CD4-positive, alpha-beta T cell (primary cell): ENCODE data around the gene RD3L. TPM values are rescaled to one million over a fixed set of nuclear protein-coding genes. Genes with fewer than 3 reads are reported as not detected.
"Not testable (repeated sequence)": the region's sequence is repeated elsewhere in the genome, so short reads cannot be mapped to it uniquely, and the experiment has no call there.

ENCODE experiments used
- ATAC-seq: fragments of 200-7000 bp; cut with Tn5 transposase; one replicate; pipeline ENCODE4 v1.10.0; 2022; ENCODE audit warnings: mild to moderate bottlenecking; ENCODE audit not compliant: poor library complexity
- CTCF ChIA-PET: fragments of 350-600 bp; sonication (Branson Sonifier 250); formaldehyde crosslinking; loops from one replicate; lab custom pipeline; 2021; ENCODE audit warnings: antibody characterized with exemption, inconsistent platforms; lab: Charles Lee
- POLR2A ChIA-PET: fragments of 350-600 bp; sonication (Branson Sonifier 250); formaldehyde crosslinking; loops from one replicate; lab custom pipeline; 2021; ENCODE audit warnings: antibody characterized with exemption, inconsistent platforms; lab: Charles Lee
- DNase-seq, 14 experiments: peaks; one replicate each; pipeline ENCODE4 v3.0.0-alpha.2; 2013 to 2020; ENCODE audit warnings: mixed read lengths in 2 of 14
- H3K27ac ChIP-seq, 2 donors: one replicate each; pipeline versions ENCODE4 v1.5.1 to v1.7.0; 2013; ENCODE audit warnings: low read length in 2 of 2, low read depth in 1 of 2, mild to moderate bottlenecking in 1 of 2
- H3K27me3 ChIP-seq, 2 experiments: 1 replicate in 1 of 2; 2 replicates in 1 of 2; pipeline versions ENCODE4 v1.6.1 to v1.7.0; 2013; ENCODE audit warnings: low read length in 2 of 2, control low read depth in 1 of 2, mild to moderate bottlenecking in 1 of 2, moderate library complexity in 1 of 2; ENCODE audit not compliant: insufficient read depth in 2 of 2, control insufficient read depth in 1 of 2
- H3K36me3 ChIP-seq: one replicate; pipeline ENCODE4 v1.6.1; 2013; ENCODE audit warnings: low read length, control low read depth; ENCODE audit not compliant: insufficient read depth
- H3K4me1 ChIP-seq: one replicate; pipeline ENCODE4 v1.6.1; 2013; ENCODE audit warnings: low read length, control low read depth; ENCODE audit not compliant: insufficient read depth
- H3K4me3 ChIP-seq: one replicate; pipeline ENCODE4 v1.5.1; 2013; ENCODE audit warnings: mild to moderate bottlenecking, low read length, moderate library complexity
- H3K9me3 ChIP-seq, 2 experiments: 1 replicate in 1 of 2; 2 replicates in 1 of 2; pipeline versions ENCODE4 v1.6.1 to v1.7.0; 2013; ENCODE audit warnings: low read length in 2 of 2, mild to moderate bottlenecking in 2 of 2, control low read depth in 1 of 2, moderate library complexity in 1 of 2; ENCODE audit not compliant: control insufficient read depth in 1 of 2, insufficient read depth in 1 of 2
- H3K27ac Mint-ChIP-seq: one replicate; pipeline ENCODE4 v1.8.0; 2020; ENCODE audit warnings: mixed read lengths
- H3K27me3 Mint-ChIP-seq: one replicate; pipeline ENCODE4 v1.8.0; 2021; ENCODE audit warnings: mixed read lengths
- H3K36me3 Mint-ChIP-seq: one replicate; pipeline ENCODE4 v1.8.0; 2021; ENCODE audit warnings: low read depth, mixed read lengths
- H3K4me1 Mint-ChIP-seq: one replicate; pipeline ENCODE4 v1.8.0; 2021; ENCODE audit warnings: low read depth, mixed read lengths
- H3K4me3 Mint-ChIP-seq: one replicate; pipeline ENCODE4 v1.8.0; 2020; ENCODE audit warnings: mild to moderate bottlenecking, mixed read lengths
- H3K9me3 Mint-ChIP-seq: one replicate; pipeline ENCODE4 v1.8.0; 2020; ENCODE audit warnings: mixed read lengths
- intact Hi-C, 2 experiments: fragments of 100-400 bp; cut with DNase I in 1 of 2; cut with micrococcal nuclease in 1 of 2; formaldehyde crosslinking; loops; one replicate each; pipeline versions ENCODE4 v1.15.1 to v1.9.0; 2023 to 2025; cut with DNase I, micrococcal nuclease
- total RNA-seq, 174 experiments: library from RNA in 2 of 174; stranded (reverse) in 2 of 174; gene quantifications; one replicate each; pipeline ENCODE4 v1.2.3 and lab custom pipeline; 2021 to 2026
- TF ChIP-seq, protein P1 (sequence below): fragments of 200-600 bp; IDR thresholded peaks from one replicate; pipeline ENCODE4 v1.8.0; 2022; ENCODE audit warnings: antibody characterized with exemption, mild to moderate bottlenecking

RD3L gene
- total RNA-seq, 2 experiments from 2014 or later, result not detected

DNA sequence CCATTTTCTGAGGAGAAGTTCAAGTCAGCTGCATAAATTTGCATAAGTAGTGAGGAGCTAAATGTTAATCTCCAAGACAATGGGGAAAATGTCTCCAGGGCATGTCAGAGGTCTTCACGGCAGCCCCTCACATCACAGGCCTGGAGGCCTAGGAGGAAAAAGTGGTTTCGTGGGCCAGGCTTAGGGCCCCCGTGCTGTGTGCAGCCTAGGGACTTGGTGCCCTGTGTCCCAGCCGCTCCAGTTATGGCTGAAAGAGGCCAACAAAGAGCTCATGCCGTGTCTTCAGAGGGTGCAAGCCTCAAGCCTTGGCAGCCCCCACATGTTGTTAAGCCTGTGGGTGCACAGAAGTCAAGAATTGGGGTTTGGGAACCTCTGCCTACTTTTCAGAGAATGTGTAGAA is 41.9 kb upstream of the RD3L start:
- no peak overlapping the region for H3K4me3 ChIP-seq
- ChIA-PET CTCF (no interaction called here), POLR2A (no interaction called here)
- no peaks in the 10 kb centered on the region for H3K4me1 Mint-ChIP-seq
- H3K27ac ChIP-seq, result no peak overlapping the region
- no peak overlapping the region for H3K4me3 Mint-ChIP-seq
- intact Hi-C loops, result no loop called here
- TF ChIP-seq, protein P1, sequence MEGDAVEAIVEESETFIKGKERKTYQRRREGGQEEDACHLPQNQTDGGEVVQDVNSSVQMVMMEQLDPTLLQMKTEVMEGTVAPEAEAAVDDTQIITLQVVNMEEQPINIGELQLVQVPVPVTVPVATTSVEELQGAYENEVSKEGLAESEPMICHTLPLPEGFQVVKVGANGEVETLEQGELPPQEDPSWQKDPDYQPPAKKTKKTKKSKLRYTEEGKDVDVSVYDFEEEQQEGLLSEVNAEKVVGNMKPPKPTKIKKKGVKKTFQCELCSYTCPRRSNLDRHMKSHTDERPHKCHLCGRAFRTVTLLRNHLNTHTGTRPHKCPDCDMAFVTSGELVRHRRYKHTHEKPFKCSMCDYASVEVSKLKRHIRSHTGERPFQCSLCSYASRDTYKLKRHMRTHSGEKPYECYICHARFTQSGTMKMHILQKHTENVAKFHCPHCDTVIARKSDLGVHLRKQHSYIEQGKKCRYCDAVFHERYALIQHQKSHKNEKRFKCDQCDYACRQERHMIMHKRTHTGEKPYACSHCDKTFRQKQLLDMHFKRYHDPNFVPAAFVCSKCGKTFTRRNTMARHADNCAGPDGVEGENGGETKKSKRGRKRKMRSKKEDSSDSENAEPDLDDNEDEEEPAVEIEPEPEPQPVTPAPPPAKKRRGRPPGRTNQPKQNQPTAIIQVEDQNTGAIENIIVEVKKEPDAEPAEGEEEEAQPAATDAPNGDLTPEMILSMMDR, result no peak
- H3K36me3 Mint-ChIP-seq, result no peaks in the 10 kb centered on the region
- no peak overlapping the region for H3K27ac Mint-ChIP-seq
- no peak for ATAC-seq
- no peaks in the 10 kb centered on the region for H3K4me1 ChIP-seq
- H3K9me3 ChIP-seq, result peaks cover 7 to 11% of the 10 kb centered on the region in 2 experiments
- peaks cover 30% of the 10 kb centered on the region for H3K27me3 Mint-ChIP-seq
- H3K36me3 ChIP-seq, result no peaks in the 10 kb centered on the region
- DNase-seq, result no peak
- peaks cover 1% of the 10 kb centered on the region in 2 experiments for H3K27me3 ChIP-seq
- H3K9me3 Mint-ChIP-seq, result peaks cover 5% of the 10 kb centered on the region

DNA sequence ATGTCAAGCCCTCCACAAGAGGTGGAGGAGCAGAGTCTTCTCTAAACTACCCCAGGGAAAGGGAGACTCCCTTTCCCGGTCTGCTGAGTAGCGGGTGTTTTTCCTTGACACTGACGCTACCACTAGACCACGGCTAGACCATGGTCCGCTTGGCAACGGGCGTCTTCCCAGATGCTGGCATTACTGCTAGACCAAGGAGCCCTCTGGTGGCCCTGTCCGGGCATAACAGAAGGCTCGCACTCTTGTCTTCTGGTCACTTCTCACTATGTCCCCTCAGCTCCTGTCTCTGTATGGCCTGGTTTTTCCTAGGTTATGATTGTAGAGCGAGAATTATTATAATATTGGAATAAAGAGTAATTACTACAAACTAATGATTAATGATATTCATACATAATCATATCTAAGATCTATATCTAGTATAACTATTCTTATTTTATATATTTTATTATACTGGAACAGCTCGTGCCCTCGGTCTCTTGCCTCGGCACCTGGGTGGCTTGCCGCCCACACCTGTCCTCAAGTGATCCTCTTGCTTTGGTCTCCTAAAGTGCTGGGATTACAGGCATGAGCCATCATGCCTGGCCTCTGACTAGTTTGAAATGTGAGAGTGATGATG is 38.4 kb upstream of the RD3L start:
- DNase-seq, ATAC-seq, POLR2A ChIA-PET: not testable (repeated sequence)

DNA sequence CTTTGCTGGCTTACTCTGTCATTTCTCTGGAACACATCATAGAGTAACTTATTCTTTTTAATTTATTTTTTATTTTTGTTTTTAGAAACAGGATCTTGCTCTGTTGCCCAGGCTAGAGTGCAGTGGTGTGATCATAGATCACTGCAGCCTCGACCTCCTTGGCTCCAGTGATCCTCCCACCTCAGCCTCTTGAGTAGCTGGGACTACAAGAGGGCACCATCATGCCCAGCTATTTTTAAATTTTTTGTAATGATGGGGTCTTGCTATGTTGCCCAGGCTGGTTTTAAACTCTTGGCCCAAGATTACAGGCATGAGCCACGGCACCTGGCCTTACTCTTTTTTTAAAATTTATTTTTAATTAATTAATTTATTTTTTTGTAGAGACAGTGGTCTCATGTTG is 32.2 kb upstream of the RD3L start:
- Mint-ChIP-seq H3K9me3 (no peaks in the 10 kb centered on the region), H3K36me3 (no peaks in the 10 kb centered on the region), H3K4me1 (no peaks in the 10 kb centered on the region), H3K27ac (no peak overlapping the region), H3K4me3 (no peak overlapping the region), H3K27me3 (peaks cover 10% of the 10 kb centered on the region)
- ChIA-PET POLR2A (no interaction called here), CTCF (no interaction called here)
- DNase-seq (no peak), ATAC-seq (no peak)
- no peaks in the 10 kb centered on the region for H3K4me1 ChIP-seq
- intact Hi-C loops, result no loop called here
- no peak overlapping the region for H3K4me3 ChIP-seq
- H3K36me3 ChIP-seq, result no peaks in the 10 kb centered on the region
- no peak overlapping the region for H3K27ac ChIP-seq
- no peaks in the 10 kb centered on the region for H3K27me3 ChIP-seq
- TF ChIP-seq, protein P1, result no peak
- no peaks in the 10 kb centered on the region for H3K9me3 ChIP-seq

More for the DNA sequence above, 38.4 kb upstream of the RD3L start:
- H3K36me3 Mint-ChIP-seq, H3K4me1 Mint-ChIP-seq, H3K27ac ChIP-seq, H3K4me1 ChIP-seq, H3K9me3 ChIP-seq, H3K27ac Mint-ChIP-seq, intact Hi-C loops, H3K4me3 Mint-ChIP-seq, H3K36me3 ChIP-seq, H3K4me3 ChIP-seq, H3K27me3 ChIP-seq, H3K9me3 Mint-ChIP-seq, CTCF ChIA-PET: not testable (repeated sequence)
- H3K27me3 Mint-ChIP-seq, result peaks cover 15% of the 10 kb centered on the region

GRCh38 chr14:103973354-103973753 is 31.0 kb upstream of the RD3L start:
- CTCF ChIA-PET, result no interaction called here
- Mint-ChIP-seq H3K4me3 (no peak overlapping the region), H3K27ac (no peak overlapping the region)

More at GRCh38 chr14:103973354-103973753, 31.0 kb upstream of the RD3L start:
- H3K4me1 ChIP-seq, result no peaks in the 10 kb centered on the region
- TF ChIP-seq, protein P1, result no peak
- no peak overlapping the region for H3K4me3 ChIP-seq
- POLR2A ChIA-PET, result no interaction called here
- Mint-ChIP-seq H3K4me1 (no peaks in the 10 kb centered on the region), H3K27me3 (peaks cover 11% of the 10 kb centered on the region), H3K36me3 (no peaks in the 10 kb centered on the region), H3K9me3 (no peaks in the 10 kb centered on the region)
- intact Hi-C loops, result no loop called here
- ATAC-seq, result no peak
- H3K36me3 ChIP-seq, result no peaks in the 10 kb centered on the region
- no peaks in the 10 kb centered on the region for H3K27me3 ChIP-seq
- no peaks in the 10 kb centered on the region for H3K9me3 ChIP-seq
- no peak for DNase-seq
- no peak overlapping the region for H3K27ac ChIP-seq
